Breast epithelium (tissue), 3 donors: ENCODE measurements around the gene ELMO1.

Source experiments
- POLR2A ChIP-seq: fragments of 450-650 bp; IDR thresholded peaks from one replicate; pipeline ENCODE4 v1.6.1; 2016; ENCODE audit warnings: antibody characterized with exemption, mild to moderate bottlenecking, moderate library complexity
- POLR2AphosphoS5 ChIP-seq, 3 donors: sonication (generic); formaldehyde crosslinking; IDR thresholded peaks; one replicate each; pipeline ENCODE4 v1.6.1; 2017; ENCODE audit warnings: antibody characterized with exemption in 3 of 3
- TF ChIP-seq, protein P1 (sequence below), 3 donors: fragments of 450-650 bp; IDR thresholded peaks; one replicate each; pipeline ENCODE4 v1.5.1; 2016 to 2017; ENCODE audit warnings: antibody characterized with exemption in 3 of 3, mild to moderate bottlenecking in 3 of 3, moderate library complexity in 3 of 3

DNA sequence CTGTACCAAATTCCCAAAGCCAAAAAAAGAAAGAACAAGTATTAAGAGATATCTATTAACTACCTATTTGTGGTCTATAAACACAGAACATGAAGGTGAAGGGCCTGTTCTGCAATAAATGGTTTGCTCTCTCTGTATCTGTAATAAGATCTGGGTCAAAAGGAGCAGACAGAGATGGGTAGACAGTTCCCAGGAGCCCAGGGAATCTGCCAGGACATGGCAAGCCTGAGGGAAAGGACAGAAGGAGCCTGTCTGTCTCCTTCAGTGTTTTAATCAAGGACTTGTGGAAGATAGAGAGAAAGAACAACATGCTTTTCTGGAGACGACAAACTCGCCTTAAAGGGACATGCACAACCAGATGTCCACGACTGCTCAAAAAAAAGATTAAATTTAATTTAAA, 165.7 kb downstream of the ELMO1 start:
- TF ChIP-seq POLR2A, result no peak
- TF ChIP-seq, protein P1, sequence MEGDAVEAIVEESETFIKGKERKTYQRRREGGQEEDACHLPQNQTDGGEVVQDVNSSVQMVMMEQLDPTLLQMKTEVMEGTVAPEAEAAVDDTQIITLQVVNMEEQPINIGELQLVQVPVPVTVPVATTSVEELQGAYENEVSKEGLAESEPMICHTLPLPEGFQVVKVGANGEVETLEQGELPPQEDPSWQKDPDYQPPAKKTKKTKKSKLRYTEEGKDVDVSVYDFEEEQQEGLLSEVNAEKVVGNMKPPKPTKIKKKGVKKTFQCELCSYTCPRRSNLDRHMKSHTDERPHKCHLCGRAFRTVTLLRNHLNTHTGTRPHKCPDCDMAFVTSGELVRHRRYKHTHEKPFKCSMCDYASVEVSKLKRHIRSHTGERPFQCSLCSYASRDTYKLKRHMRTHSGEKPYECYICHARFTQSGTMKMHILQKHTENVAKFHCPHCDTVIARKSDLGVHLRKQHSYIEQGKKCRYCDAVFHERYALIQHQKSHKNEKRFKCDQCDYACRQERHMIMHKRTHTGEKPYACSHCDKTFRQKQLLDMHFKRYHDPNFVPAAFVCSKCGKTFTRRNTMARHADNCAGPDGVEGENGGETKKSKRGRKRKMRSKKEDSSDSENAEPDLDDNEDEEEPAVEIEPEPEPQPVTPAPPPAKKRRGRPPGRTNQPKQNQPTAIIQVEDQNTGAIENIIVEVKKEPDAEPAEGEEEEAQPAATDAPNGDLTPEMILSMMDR (IDR thresholded peaks at IDR 0.05), result no peak
- no peak for TF ChIP-seq POLR2AphosphoS5 (IDR thresholded peaks at IDR 0.05)
